Right renal pelvis (tissue), 4 donors: ENCODE results near the gene KIF1A. TPM values are rescaled to one million over a fixed set of nuclear protein-coding genes. Genes with fewer than 3 reads are reported as not detected.

ENCODE experiments used
- DNase-seq, 4 donors: peaks; one replicate each; pipeline ENCODE4 v3.0.0-alpha.2; 2013; ENCODE audit warnings: low read depth in 4 of 4, low spot score in 3 of 4, missing footprints in 1 of 4
- polyA plus RNA-seq, 4 donors: library from polyadenylated mRNA; unstranded; fragments of 120-200 nt; gene quantifications; one replicate each; pipeline ENCODE4 v1.2.1, GENCODE V29; 2013; ENCODE audit not compliant: insufficient read length in 4 of 4

KIF1A gene
- polyA plus RNA-seq, 4 donors = 9.8 to 13.9 (median 11.5) TPM

GRCh38 chr2:240775905-240776304, 44.1 kb downstream of the KIF1A start:
- peak in 1 of 4 donors; percentile 27 for DNase-seq

- DNase-seq = no peak
Observed at GRCh38 chr2:240774856-240775255, 45.2 kb downstream of the KIF1A start.

DNA sequence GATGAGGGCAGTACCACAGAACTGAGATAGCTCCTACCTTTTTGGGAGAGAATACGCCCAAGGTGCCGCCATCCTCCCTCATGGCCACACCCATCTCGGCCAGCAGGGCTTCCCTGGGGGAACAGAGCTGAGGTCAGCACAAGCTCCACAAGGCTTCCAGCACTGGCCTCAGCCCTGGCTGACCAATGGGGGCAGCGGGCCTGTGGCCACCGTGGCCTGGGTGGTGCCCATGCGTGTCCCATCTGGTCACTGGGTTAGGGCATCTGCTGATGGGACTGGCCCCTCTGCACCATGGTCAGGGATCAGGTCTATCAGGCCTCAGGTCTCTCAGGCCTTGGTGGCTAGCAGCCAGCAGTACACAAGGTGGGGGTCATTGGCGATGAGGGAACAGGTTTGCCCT, 50.9 kb downstream of the KIF1A start:
- no peak for DNase-seq

DNA sequence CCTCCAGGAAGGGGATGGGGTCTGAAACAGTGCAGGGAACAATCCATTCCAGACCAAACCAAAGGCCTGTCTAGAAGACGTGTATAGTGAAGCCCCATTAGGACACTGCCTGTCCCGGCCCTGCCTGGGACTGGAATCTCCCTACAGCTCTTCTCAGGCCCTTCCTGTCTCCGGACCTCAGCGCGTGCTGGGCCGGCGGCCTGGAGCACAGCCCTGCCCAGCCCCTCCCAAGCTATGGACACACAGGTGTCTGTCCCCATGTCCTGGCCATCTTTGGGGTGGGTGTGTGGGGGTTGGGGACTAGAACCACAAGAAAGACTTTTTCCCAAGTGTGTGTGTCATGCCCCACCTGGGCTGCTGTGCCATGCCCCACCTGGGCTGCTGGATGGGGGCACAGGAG, 51.8 kb downstream of the KIF1A start:
- no peak for DNase-seq

- DNase-seq = no peak
Observed at GRCh38 chr2:240767341-240767740, 52.7 kb downstream of the KIF1A start.

GRCh38 chr2:240766072-240766471, 53.9 kb downstream of the KIF1A start:
- no peak for DNase-seq

DNA sequence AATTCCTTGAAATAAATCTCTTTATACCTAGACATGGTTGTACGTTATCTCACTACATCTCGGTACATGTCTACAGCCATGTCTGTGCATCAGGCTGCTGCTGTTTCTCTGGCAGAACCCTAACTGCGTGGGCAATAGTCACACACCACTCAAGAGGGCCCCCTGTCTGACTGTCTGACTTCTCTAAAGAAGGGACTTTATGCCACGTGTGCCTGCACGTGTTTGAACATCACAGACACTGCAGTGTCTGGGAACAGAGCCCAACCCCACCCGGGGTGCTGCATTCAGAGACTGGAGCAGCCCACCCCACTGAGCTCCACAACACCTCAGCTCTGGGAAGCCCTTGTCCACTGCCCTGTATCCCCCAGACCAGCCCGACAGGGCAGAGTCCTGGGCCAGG, 55.0 kb downstream of the KIF1A start:
- DNase-seq = no peak

DNA sequence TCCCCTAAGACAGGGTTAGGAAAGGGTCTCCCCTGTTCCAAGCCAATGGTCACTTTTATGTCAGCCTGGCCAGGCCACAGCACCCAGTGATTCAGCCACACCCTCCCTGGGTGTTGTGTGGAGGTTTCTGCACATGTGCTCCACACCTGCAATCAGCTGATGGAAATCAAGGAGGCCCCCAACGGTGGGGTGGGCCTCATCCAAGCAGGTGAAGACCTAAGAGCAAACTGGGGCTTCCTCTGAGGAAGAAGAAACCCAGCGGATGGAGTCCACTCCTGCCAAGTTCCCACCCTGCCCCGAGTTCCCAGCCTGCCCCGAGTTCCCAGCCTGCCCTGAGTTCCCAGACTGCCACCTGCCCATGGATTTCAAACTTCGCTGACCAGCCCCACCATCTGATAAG, 55.4 kb downstream of the KIF1A start:
- no peak for DNase-seq

DNA sequence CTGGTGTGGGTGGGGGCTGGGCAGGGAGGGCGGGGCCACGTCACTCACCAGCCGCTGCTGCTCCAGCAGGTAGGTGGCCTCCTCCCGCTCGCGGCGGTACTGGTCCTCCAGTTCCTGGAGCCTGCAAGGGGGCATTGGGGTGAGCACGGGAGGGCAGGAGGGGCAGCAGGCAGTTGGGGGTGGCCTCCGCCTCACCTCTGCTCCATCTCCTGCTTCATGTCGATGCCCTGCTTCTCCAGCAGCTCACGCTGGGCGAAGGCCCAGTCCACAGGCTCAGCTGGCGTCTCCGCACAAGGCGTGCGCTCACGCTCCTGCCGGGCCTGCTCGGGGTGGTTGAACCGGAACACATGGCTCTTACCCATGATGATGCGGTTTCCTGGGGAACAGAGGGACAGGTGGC, 57.0 kb downstream of the KIF1A start:
- no peak for DNase-seq

DNA sequence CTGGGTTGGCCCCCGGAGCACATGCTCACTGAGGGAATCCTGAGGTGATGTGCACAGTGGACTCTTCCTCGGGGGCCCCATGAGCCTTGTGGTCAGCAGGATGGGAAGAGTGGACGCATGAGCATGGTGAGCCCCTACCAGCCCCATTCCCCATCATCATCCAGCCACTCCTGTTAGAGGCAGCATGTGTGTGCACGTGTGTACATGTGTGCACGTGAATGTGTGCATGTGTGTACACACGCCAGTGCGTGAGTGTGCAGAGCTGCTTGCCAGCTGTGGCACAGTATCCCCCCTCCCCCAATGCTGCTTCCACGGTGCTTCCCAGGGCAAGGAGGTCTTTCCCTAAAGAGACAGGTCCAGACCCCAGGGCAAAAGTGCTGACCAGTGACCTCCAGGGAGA, 57.8 kb downstream of the KIF1A start:
- no peak for DNase-seq

DNA sequence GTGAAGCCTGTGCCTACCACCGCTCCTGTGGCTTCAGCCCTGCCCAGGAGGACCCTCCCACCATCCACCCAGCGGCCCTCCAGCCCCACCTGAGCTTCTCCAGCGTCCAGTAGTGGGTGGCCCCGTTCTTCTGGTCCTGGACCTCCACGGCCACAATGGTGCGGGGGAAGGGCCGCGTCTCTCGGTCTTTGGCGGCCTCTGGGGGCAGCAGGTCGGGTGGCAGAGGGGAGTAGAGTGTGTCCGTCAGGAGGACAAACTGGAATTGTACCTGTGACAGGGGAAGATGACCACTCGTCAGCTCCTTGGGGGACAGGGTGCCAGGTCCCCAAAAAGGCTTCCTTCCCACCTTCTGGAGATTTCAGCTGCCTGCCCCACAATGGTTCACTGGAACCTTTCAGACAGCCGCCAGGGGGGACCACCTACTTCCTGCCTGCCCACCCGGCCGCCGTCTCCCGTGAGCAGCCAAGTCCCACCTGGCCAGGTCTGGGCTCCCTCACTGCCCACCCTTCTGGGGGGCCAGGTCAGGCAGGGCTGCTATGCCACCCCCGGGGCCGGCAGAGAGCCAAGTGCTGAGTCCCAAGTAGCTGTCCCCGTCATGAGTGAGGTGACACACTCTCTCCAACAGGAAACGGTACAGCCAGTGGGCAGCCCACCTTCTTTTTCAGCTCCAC, 59.3 kb downstream of the KIF1A start:
- no peak for DNase-seq

GRCh38 chr2:240760121-240760520, 59.9 kb downstream of the KIF1A start:
- no peak for DNase-seq

DNA sequence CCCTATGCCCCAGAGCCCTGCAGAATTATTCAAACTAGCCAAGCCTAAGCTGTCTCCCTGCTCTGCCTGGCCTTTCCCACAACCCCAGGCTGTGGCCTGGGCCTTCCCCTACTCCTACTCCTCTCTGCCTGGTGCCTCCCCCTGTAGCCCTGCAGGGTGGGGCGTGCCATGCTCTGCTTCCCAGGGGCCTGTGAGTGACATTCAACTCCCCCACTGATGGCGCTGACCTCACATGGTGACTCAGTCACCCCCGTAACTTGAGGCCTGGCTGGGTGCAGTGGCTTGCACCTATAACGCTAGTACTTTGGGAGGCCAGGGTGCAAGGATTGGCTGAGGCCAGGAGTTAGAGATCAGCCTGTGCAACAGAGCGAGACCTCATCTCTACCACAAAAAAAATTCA, 60.6 kb downstream of the KIF1A start:
- no peak for DNase-seq

DNA sequence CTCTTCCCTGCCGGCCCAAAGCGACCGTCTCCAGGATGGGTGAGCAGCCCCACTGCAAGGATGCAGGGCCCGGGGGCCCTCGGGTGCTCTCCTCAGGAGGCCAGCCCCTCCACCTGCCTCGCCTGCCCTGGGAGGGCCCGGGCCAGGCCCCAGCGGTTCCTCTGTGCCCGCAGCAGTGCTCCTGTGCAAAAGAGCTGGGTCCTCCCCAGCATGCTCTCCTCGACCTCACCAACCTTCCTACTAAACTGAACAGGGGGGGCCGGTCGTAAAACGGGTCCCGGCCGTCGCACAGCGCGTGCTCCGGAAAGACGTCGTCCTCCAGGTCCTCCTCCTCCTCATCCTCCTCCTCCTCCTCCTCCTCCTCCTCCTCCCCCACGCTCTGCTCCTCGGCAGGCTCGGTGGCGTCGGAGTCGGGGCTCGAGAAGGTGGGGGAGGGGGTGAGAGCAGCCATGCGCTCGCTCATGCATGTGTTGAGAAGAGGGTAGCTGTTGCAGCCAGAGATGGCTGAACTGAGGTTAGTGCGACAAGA, 62.9 kb downstream of the KIF1A start:
- DNase-seq = no peak

- no peak for DNase-seq
Observed at GRCh38 chr2:240752209-240752608, 67.8 kb downstream of the KIF1A start.

GRCh38 chr2:240750409-240750808, 69.6 kb downstream of the KIF1A start:
- DNase-seq = no peak

GRCh38 chr2:240749516-240749915, 70.5 kb downstream of the KIF1A start:
- DNase-seq = no peak

- no peak for DNase-seq
Observed at GRCh38 chr2:240747256-240747655, 72.8 kb downstream of the KIF1A start.

DNA sequence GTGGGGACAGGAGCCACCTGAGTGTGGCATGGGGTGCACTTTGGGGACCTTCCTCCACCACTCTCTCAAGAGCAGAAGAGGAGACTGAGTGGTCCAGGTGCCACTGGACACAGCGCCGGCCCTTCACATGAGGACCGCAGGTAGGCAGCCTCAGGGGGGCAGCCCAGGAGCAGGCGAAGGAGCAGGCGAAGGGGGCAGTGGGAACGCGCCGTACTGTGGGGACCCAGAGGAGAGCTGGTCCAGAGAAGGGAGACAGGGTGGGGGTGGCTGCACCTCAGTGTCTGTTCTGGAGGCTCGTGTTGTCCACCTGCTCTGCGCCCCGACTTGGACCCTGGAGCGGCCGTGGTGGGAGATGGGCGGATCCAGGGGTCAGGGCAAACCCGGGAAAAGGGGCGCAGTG, 73.3 kb downstream of the KIF1A start:
- no peak for DNase-seq

GRCh38 chr2:240745962-240746361, 74.1 kb downstream of the KIF1A start:
- DNase-seq = no peak

GRCh38 chr2:240745456-240745855, 74.6 kb downstream of the KIF1A start:
- no peak for DNase-seq

DNA sequence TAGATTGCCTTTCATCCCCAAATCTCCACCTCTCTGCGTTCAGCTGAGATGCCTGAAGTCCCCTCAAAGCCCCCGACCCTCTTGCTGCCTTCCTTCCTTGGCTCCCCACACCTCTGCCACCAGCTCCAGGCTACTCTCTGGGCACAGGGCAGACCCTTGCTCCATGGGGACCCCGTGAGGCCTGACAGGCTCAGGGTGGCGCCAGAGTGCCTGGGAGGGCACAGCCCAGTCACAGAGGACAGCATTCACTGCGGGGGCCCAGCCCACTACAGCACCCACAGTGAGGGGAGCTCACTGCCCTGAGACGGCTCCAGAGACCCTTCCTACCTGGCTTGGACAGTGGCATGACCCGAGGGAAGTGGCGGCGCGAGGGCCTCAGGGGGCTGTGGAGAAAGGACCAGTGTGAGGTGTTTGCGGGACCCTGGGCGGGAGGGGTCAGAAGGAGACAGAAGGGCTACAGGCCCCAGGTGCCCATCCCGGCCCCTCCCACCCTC, 77.4 kb downstream of the KIF1A start:
- DNase-seq = no peak

DNA sequence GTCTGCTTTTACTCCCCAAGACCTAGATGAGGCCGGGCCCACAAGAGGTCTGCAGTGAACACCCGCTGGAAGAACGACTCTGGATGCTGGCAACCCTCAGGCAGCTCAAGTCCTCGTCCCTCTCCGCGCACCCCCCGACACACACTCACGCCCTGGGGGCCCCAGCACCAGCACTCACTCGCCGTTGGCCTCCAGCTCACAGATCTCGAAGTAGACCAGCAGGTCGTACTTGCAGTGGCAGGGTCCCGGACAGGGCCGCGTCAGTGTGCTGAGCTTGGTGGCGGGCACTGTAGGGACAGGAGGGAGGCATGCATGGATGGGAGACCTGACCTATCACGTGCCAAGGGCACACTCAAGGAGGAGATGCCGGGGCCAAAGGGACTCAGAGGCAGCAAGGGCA, 78.9 kb downstream of the KIF1A start:
- no peak for DNase-seq
